ENCODE data around the gene GPR3. TPM values are rescaled to one million over a fixed set of nuclear protein-coding genes. Genes with fewer than 3 reads are reported as not detected.
A peak's percentile ranks its signal among the peaks of the same experiment; 100 is the strongest.
"Not testable (repeated sequence)": the region's sequence is repeated elsewhere in the genome, so short reads cannot be mapped to it uniquely, and the experiment has no call there.

The GPR3 gene
- total RNA-seq, 2 donors from 2014 or later: 0.25 to 0.72 TPM

DNA sequence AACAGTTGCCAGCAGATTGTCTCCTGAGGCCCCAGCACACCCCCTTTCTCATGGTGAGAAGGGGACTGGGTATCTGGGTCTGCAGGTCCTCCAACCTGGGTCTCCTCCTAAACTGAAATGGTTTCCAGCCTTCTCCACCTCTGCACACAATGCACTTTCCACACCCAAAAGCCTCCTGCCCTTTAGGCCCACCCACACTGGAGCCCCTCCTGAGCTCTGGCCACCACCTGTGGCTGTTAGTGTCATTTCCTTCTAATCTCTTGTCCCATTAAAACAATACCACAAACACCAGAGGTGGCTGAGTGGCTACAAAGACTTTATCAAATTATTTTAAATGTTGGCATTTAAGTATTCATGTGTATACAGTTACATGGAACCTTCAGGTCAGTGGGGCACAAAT, 11.5 kb downstream of the GPR3 start:
- Mint-ChIP-seq H3K9me3 (no peaks in the 10 kb centered on the region), H3K36me3 (no peaks in the 10 kb centered on the region), H3K27ac (peak overlapping the region; percentile 40 to 94)
- DNase-seq (ENCODE audit: low spot score in 2 of 2) (no peak), ATAC-seq (no peak)

DNA sequence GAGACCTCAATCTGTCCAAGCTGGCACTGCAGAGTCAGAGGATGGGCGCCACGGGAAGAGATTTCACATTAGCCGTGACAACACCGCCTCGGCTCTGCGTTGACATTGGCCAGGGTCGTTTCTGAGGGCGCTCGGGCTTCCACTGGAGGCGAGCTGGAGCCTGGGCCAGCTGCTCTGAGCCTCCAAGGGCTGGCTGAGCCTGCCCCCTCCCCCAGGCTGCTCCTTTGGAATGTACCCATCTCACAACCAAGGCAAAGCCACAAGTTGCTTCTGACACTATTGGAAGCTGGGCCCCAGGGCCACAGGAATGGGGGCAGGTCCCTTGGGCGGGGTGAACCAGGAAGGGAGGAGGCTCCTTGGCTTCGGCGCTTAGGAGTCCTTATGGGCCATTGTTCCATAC, 12.7 kb downstream of the GPR3 start:
- no peak overlapping the region for H3K27ac Mint-ChIP-seq
- no peak for ATAC-seq
- DNase-seq (ENCODE audit: low spot score in 2 of 2): no peak
- no peaks in the 10 kb centered on the region for H3K36me3 Mint-ChIP-seq
- no peaks in the 10 kb centered on the region for H3K9me3 Mint-ChIP-seq

DNA sequence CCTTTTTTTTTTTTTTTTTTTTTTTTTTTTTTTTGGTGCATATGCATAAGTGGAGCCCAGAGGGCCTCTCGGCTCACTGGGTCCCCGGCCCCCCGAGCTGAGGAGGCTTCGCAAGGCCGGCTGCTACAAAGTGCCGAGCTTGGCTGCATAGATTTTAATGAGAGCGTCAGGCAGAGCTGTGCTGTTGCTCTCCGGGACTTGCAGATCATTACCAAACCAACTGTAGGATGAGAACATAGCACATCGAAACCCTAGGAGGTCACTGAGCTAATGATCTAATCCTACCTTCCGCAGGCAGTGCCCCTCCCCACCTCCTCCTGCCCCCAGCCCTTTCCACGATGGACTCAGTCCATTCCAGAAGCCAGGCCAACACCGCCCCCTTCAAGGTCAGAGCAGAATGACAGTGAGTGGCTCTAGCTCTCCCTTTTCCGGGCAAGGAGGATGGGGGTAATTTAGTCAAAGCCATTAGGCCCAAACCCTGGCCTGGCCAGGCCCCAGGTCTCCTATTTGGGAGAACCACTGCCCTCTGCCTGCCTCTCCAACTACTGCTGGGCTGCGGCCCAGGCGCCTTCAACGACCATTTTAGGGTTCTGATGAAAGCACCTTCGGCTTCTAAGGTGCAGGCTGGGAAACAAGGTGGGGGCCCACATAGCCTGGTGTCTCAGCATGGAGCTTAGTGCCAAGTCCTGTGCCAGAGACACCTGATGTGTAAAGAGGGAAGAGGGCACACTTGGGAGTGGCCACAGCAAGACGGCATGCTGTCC, 13.4 kb downstream of the GPR3 start:
- H3K9me3 Mint-ChIP-seq; H3K36me3 Mint-ChIP-seq; ATAC-seq; DNase-seq (ENCODE audit: low spot score in 2 of 2): not testable (repeated sequence)
- peak overlapping the region; percentile 24 to 91 for H3K27ac Mint-ChIP-seq

DNA sequence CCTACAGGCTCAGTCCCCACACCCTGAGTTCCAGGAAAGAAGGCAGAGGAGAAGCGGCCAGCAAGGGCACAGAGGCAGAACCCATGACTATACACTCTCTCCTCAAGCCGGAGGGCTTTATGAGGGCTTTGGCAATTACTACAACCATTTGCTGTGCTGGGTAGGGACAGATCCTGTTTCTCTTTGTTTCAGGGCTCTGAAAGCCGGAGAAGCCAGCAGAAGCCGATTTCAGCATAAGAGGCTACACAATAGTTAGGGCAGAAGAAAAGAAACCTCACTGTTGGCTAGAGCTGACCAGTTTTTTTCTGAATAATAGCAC, 13.9 kb downstream of the GPR3 start:
- no peak for DNase-seq (ENCODE audit: low spot score in 2 of 2)

DNA sequence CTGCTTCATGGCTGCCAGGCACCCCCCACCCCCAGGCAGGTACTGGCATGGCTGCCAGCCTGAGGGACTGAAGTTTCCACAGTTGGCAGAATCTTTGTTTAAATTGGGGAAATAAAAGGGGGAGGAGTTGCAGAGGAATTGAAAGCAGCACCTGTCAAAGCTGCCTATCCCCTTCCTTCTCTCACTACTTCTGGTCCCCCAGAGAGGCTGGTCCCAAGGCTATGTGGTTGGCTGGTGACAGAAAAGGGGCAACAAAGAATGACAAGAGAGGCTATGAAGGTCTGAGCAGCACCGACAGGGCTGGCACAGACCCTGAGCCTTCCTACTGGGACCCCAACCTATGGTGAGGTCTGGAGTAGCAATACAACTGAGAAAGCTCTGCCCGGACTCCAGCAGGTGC, 14.4 kb downstream of the GPR3 start:
- H3K9me3 Mint-ChIP-seq; H3K36me3 Mint-ChIP-seq; DNase-seq (ENCODE audit: low spot score in 2 of 2); ATAC-seq: not testable (repeated sequence)
- H3K27ac Mint-ChIP-seq: peak overlapping the region in 1 of 2 donors; percentile 70

More for the DNA sequence above, 13.9 kb downstream of the GPR3 start:
- H3K36me3 Mint-ChIP-seq: no peaks in the 10 kb centered on the region
- peak overlapping the region; percentile 24 to 91 for H3K27ac Mint-ChIP-seq
- no peak for ATAC-seq
- H3K9me3 Mint-ChIP-seq: no peaks in the 10 kb centered on the region

DNA sequence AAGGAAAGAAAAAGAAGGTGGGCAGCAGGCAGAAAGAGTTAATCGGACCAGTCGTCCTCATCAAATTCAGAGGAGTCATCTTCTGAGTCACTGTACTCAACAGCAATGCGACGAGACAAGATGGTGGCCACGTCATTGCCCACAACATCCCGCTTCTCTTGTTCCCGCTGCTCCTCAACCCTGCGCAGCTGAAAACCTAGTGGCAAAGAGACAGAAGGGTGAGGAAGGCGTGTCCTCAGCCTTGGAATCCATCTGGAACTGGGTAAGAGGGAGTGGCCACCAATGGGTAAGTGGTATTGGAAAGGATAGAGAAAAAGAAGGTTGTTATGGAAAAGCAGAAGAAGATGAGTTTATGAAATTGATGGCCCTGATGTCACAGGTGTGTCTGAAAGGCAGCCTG, 15.7 kb downstream of the GPR3 start:
- no peaks in the 10 kb centered on the region for H3K9me3 Mint-ChIP-seq
- H3K36me3 Mint-ChIP-seq: peaks cover 0 to 3% of the 10 kb centered on the region in 2 donors
- H3K27ac Mint-ChIP-seq: peak overlapping the region; percentile 58 to 70
- no peak for ATAC-seq
- no peak for DNase-seq (ENCODE audit: low spot score in 2 of 2)

DNA sequence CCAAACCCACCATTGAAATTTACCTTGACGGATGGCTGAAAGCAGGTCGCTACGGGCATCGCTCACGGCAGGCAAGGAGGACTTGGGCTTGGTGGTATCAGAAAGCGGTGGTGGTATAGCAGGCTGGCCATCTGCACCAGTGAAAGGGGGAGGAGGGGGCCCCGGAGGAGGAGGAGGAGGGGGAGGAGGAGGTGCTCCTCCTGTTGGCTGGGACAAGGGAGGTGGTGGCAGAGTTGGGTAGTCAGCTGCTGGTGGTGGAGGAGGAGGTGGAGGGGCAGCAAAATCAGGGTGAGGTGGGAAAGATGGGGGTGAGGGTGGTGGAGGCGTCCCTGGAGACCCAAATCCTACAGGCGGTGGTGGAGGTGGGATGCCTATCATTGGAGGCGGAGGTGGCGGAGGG, 17.2 kb downstream of the GPR3 start:
- ATAC-seq (no peak), DNase-seq (ENCODE audit: low spot score in 2 of 2) (no peak)
- no peak overlapping the region for H3K27ac Mint-ChIP-seq
- peaks cover 8 to 11% of the 10 kb centered on the region in 2 donors for H3K36me3 Mint-ChIP-seq
- no peaks in the 10 kb centered on the region for H3K9me3 Mint-ChIP-seq

DNA sequence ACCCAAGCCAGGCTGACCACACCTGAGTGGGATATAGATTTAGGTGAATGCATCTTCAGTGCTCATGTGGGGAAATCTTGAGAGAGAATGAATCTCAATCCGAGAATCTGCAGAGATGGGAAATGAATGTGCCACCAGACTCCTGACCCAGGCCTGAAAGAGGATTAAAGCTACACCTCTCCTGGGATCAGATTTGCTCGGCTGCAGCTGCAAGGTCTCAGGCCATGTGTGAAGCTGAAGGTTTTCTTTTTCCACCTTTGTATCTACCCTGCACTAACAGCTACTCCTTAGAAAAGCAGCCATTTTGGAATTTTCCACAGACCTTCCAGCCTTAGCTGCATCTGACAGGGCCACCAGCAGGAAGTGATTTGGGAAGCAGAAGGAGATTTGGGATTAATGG, 18.3 kb downstream of the GPR3 start:
- DNase-seq (ENCODE audit: low spot score in 2 of 2) (no peak), ATAC-seq (no peak)
- Mint-ChIP-seq H3K9me3 (no peaks in the 10 kb centered on the region), H3K36me3 (peaks cover 15 to 17% of the 10 kb centered on the region in 2 donors), H3K27ac (peak overlapping the region in 1 of 2 donors; percentile 51)

DNA sequence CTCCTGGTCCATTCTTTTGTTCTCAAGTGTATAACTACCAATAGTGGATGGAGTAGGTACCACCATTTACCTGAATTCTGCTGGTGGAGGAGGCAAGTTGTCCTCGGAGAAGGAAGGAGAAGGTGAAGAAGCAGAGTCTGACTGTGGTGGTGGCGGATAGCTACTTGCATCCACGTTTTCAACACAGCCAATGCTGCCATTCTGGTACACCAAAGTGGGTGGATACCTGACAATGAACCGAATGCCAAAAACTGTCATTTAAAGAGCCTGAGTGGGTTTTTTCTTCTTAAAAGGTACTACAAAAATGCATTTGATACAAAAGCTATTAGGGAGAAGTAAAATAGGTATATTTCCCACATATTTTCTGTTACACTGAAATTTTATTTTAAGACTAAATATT, 20.1 kb downstream of the GPR3 start:
- ATAC-seq: no peak
- no peak overlapping the region for H3K27ac Mint-ChIP-seq
- peaks cover 24 to 25% of the 10 kb centered on the region in 2 donors for H3K36me3 Mint-ChIP-seq

DNA sequence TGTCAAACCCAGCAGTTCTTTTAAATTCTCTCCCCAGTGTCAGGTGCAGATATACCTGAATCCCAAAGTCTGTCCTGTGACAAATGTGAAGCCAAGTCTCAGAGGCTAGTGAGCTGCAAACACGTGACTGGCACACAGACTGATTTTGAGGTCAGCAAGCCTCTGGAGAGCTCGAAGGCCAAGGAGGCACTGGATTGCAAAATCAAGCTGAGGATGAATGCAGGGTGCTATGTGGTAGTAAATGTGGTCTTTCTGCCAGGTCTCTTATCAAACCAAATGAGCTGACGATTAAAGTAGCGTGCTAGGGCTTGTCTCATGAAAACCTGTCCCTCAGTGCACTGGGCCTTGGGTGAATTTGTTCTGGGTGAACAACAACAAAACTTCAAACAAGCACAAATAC, 20.6 kb downstream of the GPR3 start:
- Mint-ChIP-seq H3K27ac (peak overlapping the region in 1 of 2 donors; percentile 68), H3K9me3 (no peaks in the 10 kb centered on the region), H3K36me3 (peaks cover 24 to 25% of the 10 kb centered on the region in 2 donors)
- no peak for ATAC-seq
- DNase-seq (ENCODE audit: low spot score in 2 of 2): no peak

More for the DNA sequence above, 20.1 kb downstream of the GPR3 start:
- no peak for DNase-seq (ENCODE audit: low spot score in 2 of 2)
- no peaks in the 10 kb centered on the region for H3K9me3 Mint-ChIP-seq

DNA sequence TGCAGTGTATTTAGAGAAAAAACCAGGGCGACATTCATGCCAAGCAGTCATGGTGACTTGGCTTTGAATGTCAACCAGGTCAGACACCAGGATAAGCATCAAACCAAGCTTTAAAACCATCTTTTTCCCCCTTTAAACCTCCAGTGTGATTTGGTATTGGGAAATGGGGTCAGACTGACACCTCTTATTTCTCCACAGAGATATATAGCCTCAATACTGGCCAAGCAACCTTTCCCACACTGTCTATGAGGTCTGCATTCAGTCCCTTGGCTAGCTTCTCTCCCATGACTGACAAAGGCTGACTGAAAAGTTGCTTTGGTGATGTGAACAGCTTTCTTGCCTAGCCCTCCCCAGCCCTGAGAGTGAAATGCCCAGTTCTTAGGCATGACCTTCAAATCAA, 21.7 kb downstream of the GPR3 start:
- no peak overlapping the region for H3K27ac Mint-ChIP-seq
- peaks cover 24 to 25% of the 10 kb centered on the region in 2 donors for H3K36me3 Mint-ChIP-seq
- no peak for DNase-seq (ENCODE audit: low spot score in 2 of 2)
- no peak for ATAC-seq
- no peaks in the 10 kb centered on the region for H3K9me3 Mint-ChIP-seq

DNA sequence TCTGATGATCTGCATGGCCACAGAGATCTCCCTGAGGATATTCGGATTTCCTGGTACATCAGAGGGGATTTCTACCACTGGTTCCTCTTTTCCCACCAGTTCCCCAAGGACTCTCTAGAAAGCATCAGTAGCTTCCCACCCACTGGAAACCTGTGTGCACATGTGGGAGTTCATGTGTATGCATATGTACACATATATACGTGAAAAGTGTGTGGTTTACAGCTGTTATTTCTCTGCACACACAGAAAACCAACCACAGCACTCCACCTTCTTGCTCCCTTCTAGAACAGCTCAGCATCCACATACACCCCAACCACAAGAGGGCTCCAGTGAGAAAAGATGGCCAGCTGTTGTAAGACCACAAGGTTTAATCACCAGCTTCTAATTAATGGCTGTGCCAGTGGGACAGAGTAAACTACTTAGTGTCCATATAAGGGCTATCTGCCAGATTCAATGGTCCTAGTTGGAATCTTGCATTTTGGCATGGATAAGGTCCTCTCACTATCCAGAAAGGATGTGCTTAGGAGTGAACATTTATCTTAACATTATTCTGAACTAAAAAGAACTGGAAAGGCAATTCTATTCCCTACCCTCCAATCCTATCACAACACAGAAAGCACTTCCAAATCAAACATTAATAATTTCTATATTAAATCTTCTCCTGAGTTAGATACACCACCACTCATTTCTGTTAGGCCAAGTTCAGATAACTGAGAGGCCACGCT, 24.1 kb downstream of the GPR3 start:
- DNase-seq (ENCODE audit: low spot score in 2 of 2) (peak in 1 of 2 donors; percentile 66), ATAC-seq (peak; percentile 44 to 67)
- H3K27ac Mint-ChIP-seq: no peak overlapping the region
- H3K9me3 Mint-ChIP-seq: no peaks in the 10 kb centered on the region
- peaks cover 24 to 25% of the 10 kb centered on the region in 2 donors for H3K36me3 Mint-ChIP-seq

DNA sequence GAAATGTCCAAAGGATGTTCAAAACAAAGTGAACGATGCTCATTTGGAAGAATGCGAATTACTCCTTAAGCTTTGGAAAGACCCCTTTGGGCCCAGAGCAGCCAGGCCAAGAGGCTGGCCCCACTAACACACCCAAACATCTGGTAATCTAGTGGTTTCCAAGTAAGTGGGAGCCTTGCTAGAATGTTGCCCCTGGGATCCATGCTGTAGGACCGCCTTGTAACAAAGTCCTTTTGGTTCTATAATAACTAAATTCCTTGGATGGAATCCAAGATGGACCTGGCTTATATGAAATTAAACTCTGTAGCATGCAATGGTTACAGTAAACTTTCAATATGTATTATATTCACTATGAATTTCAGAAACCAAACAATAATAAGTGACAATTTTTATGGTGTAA, 25.3 kb downstream of the GPR3 start:
- no peaks in the 10 kb centered on the region for H3K9me3 Mint-ChIP-seq
- peak overlapping the region; percentile 36 to 89 for H3K27ac Mint-ChIP-seq
- no peak for ATAC-seq
- no peak for DNase-seq (ENCODE audit: low spot score in 2 of 2)
- H3K36me3 Mint-ChIP-seq: peaks cover 24 to 25% of the 10 kb centered on the region in 2 donors

DNA sequence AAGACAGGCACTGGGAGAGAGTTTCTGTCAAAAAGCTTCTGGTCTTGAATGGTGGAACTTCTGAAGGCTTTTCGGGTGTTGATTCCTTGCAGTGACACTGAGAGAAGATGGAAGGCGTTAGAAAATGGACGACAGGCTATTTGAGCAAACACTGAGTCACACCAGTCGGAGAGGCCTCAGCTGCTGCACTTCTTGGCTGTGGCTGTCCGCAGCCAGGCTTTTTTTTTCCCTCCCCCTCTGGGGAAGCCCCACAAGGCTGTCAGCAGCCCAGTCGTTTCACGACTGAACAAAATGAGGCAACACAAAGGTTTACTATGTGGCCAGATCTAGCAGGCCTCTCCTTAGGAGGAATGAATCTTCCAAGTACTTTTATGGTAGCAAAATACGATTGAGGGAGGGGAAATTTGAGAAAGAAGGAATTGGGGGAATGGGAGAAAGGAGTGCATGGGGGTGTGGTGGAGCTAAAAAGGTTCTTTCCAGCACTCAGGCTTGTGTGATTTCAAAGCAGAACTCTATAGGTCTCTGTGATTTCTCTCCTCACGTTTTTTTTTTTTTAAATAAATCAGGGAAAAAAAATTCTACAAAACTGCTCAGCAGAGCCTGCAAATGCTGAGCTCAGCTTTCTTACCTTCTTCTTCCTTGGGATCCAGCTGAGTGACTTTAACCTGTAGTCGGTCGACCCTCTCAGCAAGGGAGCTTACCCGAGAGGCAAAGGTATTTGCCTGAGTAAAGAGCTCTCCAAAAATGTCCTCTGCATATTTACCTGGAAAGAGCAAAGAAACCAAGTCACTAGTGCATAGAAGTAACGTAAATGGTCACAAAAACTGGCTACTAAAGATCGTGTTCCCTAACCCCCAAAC, 26.1 kb downstream of the GPR3 start:
- DNase-seq (ENCODE audit: low spot score in 2 of 2) (peak in 1 of 2 donors; percentile 66), ATAC-seq (peak; percentile 79 to 94)
- peaks cover 21 to 22% of the 10 kb centered on the region in 2 donors for H3K36me3 Mint-ChIP-seq
- H3K9me3 Mint-ChIP-seq: no peaks in the 10 kb centered on the region
- H3K27ac Mint-ChIP-seq: peak overlapping the region; percentile 36 to 89

DNA sequence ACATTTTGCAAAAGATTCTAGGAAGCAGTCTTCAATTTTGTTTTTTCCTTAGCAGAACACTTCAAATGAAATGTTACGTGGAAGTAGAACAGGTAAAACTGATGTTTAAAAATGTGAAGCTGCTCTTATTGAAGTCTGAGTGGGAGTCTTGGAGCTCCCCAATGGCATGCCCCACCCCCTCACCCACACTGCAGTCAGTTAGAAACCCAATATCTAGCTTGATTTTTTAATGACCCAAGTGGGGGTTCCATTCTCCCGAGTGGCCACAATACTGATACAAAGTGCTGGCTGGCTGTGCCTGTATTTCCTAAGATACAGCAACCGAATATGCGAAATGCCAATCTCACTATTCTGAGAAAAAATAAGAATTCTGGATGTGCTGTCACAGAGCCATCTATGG, 31.3 kb downstream of the GPR3 start:
- H3K27ac Mint-ChIP-seq: no peak overlapping the region
- H3K9me3 Mint-ChIP-seq: no peaks in the 10 kb centered on the region
- DNase-seq (ENCODE audit: low spot score in 2 of 2): no peak
- H3K36me3 Mint-ChIP-seq: peaks cover 0 to 20% of the 10 kb centered on the region in 2 donors
- no peak for ATAC-seq

DNA sequence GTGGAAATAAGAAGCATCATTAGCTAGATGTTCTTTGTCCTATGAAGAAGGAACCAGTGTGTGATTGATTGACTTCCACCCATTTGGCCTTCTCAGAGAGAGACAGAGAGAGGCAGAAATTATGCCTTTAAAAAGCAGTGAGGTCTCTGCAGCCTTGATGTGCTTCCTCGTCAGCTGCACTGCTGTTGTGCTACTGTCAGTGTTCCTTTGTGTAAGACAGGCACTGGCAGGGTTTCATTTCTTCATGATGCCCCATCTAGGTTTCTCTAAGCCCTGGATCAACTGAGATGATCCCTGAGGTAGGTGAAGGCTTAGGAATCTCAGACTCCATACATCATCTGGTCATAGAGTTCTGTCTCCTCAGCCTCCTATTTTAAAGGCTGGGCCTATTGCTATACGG, 34.9 kb downstream of the GPR3 start:
- Mint-ChIP-seq H3K9me3 (no peaks in the 10 kb centered on the region), H3K27ac (peak overlapping the region in 1 of 2 donors; percentile 82), H3K36me3 (peaks cover 0 to 20% of the 10 kb centered on the region in 2 donors)
- no peak for DNase-seq (ENCODE audit: low spot score in 2 of 2)
- ATAC-seq: no peak

DNA sequence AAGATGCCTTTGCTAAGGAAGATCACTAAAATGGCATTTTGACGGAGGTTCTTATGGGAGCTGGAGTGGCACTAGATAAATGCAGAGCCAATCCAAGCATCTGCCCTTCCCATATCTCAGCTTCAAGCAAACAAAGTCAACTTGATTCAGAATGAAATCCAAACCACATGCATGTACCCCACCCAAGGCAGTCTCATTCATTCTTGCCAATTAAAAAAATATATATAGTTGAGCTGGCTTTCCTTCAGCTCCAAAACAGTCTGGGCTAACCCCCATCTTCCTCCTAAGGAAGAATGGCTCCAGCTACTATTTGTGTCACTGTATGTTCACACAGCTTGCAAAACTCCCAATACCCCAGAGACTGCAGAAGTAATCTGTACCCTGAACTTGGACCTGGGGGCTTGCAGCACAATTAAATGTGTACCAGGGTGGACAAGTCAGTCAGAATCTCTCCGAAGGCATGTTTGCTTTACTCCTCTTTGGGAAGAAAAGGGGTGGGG, 35.4 kb downstream of the GPR3 start:
- Mint-ChIP-seq H3K27ac (peak overlapping the region; percentile 82 to 97), H3K36me3 (peaks cover 0 to 20% of the 10 kb centered on the region in 2 donors), H3K9me3 (no peaks in the 10 kb centered on the region)
- DNase-seq (ENCODE audit: low spot score in 2 of 2): no peak
- ATAC-seq: no peak

Measured in activated naive CD4-positive, alpha-beta T cell treated with anti-CD3 and anti-CD28 coated beads, Interleukin-2, amount 50 U/mL, for 72 hours (primary cell).